ENCODE results near the gene ACBD7. TPM values are rescaled to one million over a fixed set of nuclear protein-coding genes. Genes with fewer than 3 reads are reported as not detected.

The ACBD7 gene
- total and polyA plus RNA-seq, 9 of the 15 experiments (the other 6 are each of a cell fraction or from before 2014, with no cell fraction given): 0.21 to 3.2 (median 0.84) TPM

DNA sequence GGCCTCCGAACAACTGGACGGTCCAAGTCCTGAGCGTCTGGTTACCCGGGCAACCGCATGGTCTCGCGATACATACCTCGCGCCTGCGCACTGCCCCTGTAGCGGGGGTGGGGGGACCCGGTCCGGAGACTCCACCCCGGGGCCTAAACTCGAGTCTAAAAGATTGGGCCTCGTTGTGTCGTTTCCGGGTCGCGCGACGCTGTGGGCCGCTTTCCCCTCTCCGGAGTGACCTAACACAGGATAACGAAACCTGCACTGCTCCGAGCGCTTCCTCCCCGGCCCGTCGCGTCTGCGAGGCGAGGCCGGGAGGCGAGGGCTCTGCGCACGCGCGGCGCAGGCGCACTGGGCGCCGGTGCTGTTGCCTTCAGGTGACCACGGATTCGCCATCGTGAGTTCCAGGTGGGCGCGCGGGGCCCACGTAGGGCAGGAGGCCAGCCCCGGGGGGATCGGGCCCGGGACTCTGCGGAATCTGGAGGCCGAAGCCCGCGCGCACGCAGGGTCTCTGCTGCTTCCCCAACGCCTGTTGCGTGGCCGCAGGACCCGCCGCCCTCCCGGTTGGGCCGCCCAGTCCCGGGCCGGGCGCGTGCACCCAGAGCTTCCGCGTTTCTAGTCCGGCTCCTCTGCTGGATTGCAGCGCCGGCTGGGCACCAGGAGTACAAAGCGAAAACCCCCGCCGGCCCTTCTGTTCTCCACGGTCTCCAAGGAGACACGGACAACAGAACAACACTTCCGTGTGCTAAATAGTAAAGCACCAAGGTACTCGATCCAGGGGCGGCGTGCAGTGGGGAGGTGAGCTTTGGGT lies 8.6 kb upstream of the ACBD7 start, which contains the start of gene RPP38 (continued):
- TF ChIP-seq TOE1 (IDR thresholded peaks at IDR 0.05; ENCODE audit: borderline replicate concordance): no peak
- TF ChIP-seq TOE1 (CRISPR knock-in tag; IDR thresholded peaks at IDR 0.05; ENCODE audit: borderline replicate concordance, low read depth): no peak
- TF ChIP-seq SMAD1 (IDR thresholded peaks at IDR 0.05; ENCODE audit: low read depth, low read length, partially characterized antibody): no peak
- TF ChIP-seq NCOR1 (IDR thresholded peaks at IDR 0.05): peak; percentile 24; the same call in 1 of the 2 replicates
- TF ChIP-seq U2AF2 (optimal IDR thresholded peaks at IDR 0.05; ENCODE audit: low read depth, low read length): no peak
- TF ChIP-seq NFATC3 (IDR thresholded peaks at IDR 0.05): no peak
- TF ChIP-seq SIN3B (IDR thresholded peaks at IDR 0.05; ENCODE audit: low read depth): peak; percentile 71; the same call in 1 of the 2 replicates
- TF ChIP-seq MBD2 (IDR thresholded peaks at IDR 0.05; ENCODE audit: borderline replicate concordance, low read depth): peak; percentile 39; the same call in 1 of the 2 replicates
- TF ChIP-seq BHLHE40 (IDR thresholded peaks at IDR 0.05; ENCODE audit: low read length): peak; percentile 83
- no peak for TF ChIP-seq ZNF445 (CRISPR knock-in tag; IDR thresholded peaks at IDR 0.05; ENCODE audit: low read depth)
- TF ChIP-seq, protein P1, sequence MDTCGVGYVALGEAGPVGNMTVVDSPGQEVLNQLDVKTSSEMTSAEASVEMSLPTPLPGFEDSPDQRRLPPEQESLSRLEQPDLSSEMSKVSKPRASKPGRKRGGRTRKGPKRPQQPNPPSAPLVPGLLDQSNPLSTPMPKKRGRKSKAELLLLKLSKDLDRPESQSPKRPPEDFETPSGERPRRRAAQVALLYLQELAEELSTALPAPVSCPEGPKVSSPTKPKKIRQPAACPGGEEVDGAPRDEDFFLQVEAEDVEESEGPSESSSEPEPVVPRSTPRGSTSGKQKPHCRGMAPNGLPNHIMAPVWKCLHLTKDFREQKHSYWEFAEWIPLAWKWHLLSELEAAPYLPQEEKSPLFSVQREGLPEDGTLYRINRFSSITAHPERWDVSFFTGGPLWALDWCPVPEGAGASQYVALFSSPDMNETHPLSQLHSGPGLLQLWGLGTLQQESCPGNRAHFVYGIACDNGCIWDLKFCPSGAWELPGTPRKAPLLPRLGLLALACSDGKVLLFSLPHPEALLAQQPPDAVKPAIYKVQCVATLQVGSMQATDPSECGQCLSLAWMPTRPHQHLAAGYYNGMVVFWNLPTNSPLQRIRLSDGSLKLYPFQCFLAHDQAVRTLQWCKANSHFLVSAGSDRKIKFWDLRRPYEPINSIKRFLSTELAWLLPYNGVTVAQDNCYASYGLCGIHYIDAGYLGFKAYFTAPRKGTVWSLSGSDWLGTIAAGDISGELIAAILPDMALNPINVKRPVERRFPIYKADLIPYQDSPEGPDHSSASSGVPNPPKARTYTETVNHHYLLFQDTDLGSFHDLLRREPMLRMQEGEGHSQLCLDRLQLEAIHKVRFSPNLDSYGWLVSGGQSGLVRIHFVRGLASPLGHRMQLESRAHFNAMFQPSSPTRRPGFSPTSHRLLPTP (IDR thresholded peaks at IDR 0.05; ENCODE audit: borderline replicate concordance, extremely low read depth, insufficient read length): no peak
- TF ChIP-seq HDAC3 (IDR thresholded peaks at IDR 0.05; ENCODE audit: borderline replicate concordance, partially characterized antibody): no peak
- TF ChIP-seq ZBTB8A (IDR thresholded peaks at IDR 0.05; ENCODE audit: partially characterized antibody): no peak
- no peak for TF ChIP-seq TCF7L2 (IDR thresholded peaks at IDR 0.05; ENCODE audit: low read depth, low read length)
- TF ChIP-seq NR2C2 (CRISPR knock-in tag; IDR thresholded peaks at IDR 0.05): no peak
- peak; percentile 92 for TF ChIP-seq NR2C2 (tag; IDR thresholded peaks at IDR 0.05)
- TF ChIP-seq, protein P2, sequence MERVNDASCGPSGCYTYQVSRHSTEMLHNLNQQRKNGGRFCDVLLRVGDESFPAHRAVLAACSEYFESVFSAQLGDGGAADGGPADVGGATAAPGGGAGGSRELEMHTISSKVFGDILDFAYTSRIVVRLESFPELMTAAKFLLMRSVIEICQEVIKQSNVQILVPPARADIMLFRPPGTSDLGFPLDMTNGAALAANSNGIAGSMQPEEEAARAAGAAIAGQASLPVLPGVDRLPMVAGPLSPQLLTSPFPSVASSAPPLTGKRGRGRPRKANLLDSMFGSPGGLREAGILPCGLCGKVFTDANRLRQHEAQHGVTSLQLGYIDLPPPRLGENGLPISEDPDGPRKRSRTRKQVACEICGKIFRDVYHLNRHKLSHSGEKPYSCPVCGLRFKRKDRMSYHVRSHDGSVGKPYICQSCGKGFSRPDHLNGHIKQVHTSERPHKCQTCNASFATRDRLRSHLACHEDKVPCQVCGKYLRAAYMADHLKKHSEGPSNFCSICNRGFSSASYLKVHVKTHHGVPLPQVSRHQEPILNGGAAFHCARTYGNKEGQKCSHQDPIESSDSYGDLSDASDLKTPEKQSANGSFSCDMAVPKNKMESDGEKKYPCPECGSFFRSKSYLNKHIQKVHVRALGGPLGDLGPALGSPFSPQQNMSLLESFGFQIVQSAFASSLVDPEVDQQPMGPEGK (CRISPR knock-in tag; IDR thresholded peaks at IDR 0.05; ENCODE audit: borderline replicate concordance): no peak
- TF ChIP-seq, protein P3, sequence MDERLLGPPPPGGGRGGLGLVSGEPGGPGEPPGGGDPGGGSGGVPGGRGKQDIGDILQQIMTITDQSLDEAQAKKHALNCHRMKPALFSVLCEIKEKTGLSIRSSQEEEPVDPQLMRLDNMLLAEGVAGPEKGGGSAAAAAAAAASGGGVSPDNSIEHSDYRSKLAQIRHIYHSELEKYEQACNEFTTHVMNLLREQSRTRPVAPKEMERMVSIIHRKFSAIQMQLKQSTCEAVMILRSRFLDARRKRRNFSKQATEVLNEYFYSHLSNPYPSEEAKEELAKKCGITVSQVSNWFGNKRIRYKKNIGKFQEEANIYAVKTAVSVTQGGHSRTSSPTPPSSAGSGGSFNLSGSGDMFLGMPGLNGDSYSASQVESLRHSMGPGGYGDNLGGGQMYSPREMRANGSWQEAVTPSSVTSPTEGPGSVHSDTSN (CRISPR knock-in tag; IDR thresholded peaks at IDR 0.05; ENCODE audit: low read depth): no peak
- TF ChIP-seq, protein P3 (tag; conservative IDR thresholded peaks at IDR 0.05; ENCODE audit: low read depth): no peak
- peak; percentile 17 for TF ChIP-seq HMGN3 (IDR thresholded peaks at IDR 0.05; ENCODE audit: borderline replicate concordance, extremely low read depth, insufficient read length, low read depth, low read length)
